Measurements from ENCODE around the gene ABHD17A. TPM values are rescaled to one million over a fixed set of nuclear protein-coding genes. Genes with fewer than 3 reads are reported as not detected.
A peak's percentile ranks its signal among the peaks of the same experiment; 100 is the strongest.

ABHD17A gene
- total RNA-seq, 6 experiments from 2014 or later = 20.4 to 49.5 (median 23.5) TPM

GRCh38 chr19:1929021-1929742, 43.9 kb upstream of the ABHD17A start:
- ATAC-seq (peak; percentile 92 to 96 (median 94)), DNase-seq (peak; percentile 80 to 83 (median 82))
- Histone ChIP-seq H3K4me3 (peak overlapping the region; percentile 13 to 37 (median 33)), H3K9me3 (no peaks in the 10 kb centered on the region), H3K36me3 (peaks cover 0 to 7% (median under 1%) of the 10 kb centered on the region in 4 donors), H3K27ac (peak overlapping the region in 1 of 3 donors; percentile 26), H3K4me1 (peaks cover 0 to 6% (median 0%) of the 10 kb centered on the region in 4 donors), H3K27me3 (no peaks in the 10 kb centered on the region)
- intact Hi-C loops (cut with DNase I) = no loop called here
- TF ChIP-seq POLR2A (IDR thresholded peaks at IDR 0.05) (no peak), CTCF (IDR thresholded peaks at IDR 0.05) (peak; percentile 80 to 92 (median 90))
- 4% methylated on average over 36 of the region's 42 CpGs for WGBS (ENCODE audit: insufficient coverage, low coverage, low lambda C conversion rate, missing lambda C conversion rate)

DNA sequence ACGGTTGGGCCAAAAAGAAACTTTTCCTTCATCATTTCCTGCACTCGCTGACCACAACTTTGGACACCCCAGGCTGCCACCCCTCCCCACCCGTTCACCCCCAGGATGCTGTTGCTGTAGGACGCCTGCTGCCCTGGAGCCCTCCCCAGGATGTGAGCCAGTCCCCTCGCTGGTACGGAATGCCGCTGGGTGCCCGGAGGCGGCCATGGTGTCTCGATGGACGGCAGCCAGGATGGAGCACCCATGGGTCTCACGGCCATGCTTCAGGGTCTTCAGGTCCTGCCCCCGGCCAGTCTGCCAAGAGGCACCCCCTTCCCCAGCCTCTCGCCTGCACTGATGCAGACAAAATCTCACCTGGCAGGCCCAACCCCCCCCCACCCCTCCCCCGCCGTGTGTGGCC, 40.2 kb upstream of the ABHD17A start:
- WGBS (ENCODE audit: insufficient coverage, low coverage, low lambda C conversion rate, missing lambda C conversion rate) = 89% methylated on average over 9 of the region's 16 CpGs
- Histone ChIP-seq H3K27ac (no peak overlapping the region), H3K4me3 (no peak overlapping the region), H3K27me3 (no peaks in the 10 kb centered on the region), H3K36me3 (peaks cover 0 to 19% (median 3%) of the 10 kb centered on the region in 4 donors), H3K4me1 (peaks cover 0 to 6% (median 0%) of the 10 kb centered on the region in 4 donors), H3K9me3 (no peaks in the 10 kb centered on the region)
- DNase-seq = no peak
- no peak for ATAC-seq
- TF ChIP-seq POLR2A (IDR thresholded peaks at IDR 0.05) (no peak), CTCF (IDR thresholded peaks at IDR 0.05) (no peak)
- intact Hi-C loops (cut with DNase I) = no loop called here

- no peak overlapping the region for H3K4me3 ChIP-seq
- no peaks in the 10 kb centered on the region for H3K9me3 ChIP-seq
- H3K27ac ChIP-seq = no peak overlapping the region
- H3K27me3 ChIP-seq = no peaks in the 10 kb centered on the region
- ATAC-seq = no peak
- DNase-seq = no peak
- WGBS (ENCODE audit: insufficient coverage, low coverage, low lambda C conversion rate, missing lambda C conversion rate) = 100% methylated on average over 1 of the region's 35 CpGs
- TF ChIP-seq POLR2A (IDR thresholded peaks at IDR 0.05) = no peak
- TF ChIP-seq CTCF (IDR thresholded peaks at IDR 0.05) = no peak
- intact Hi-C loops (cut with DNase I) = no loop called here
- H3K36me3 ChIP-seq = peaks cover 0 to 28% (median 7%) of the 10 kb centered on the region in 4 donors
- H3K4me1 ChIP-seq = peaks cover 0 to under 1% (median 0%) of the 10 kb centered on the region in 4 donors
These were observed 39.1 kb upstream of the ABHD17A start for GRCh38 chr19:1924320-1924961.

DNA sequence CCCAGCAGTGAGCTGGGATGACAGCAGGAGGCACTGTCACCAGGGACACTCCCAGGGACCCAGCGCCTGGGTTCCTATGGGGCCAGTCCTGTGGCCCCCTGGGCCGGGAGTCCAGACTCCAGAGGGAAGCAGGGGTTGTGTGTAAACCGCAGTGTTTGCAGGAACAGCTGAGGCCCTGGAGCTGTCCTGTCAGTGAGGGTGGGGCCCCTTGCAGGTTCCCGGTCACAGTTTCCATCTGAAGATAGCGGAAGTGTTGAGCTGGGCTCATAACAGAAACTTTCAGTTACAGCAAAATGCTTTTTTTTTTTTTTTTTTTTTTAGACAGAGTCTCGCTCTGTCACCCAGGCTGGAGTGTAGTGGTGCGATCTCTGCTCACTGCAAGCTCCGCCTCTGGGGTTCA, 38.0 kb upstream of the ABHD17A start:
- Histone ChIP-seq H3K27ac (no peak overlapping the region), H3K4me1 (no peaks in the 10 kb centered on the region), H3K36me3 (peaks cover 0 to 35% (median 8%) of the 10 kb centered on the region in 4 donors), H3K9me3 (no peaks in the 10 kb centered on the region), H3K4me3 (no peak overlapping the region), H3K27me3 (no peaks in the 10 kb centered on the region)
- 81% methylated on average over 5 of the region's 8 CpGs for WGBS (ENCODE audit: insufficient coverage, low coverage, low lambda C conversion rate, missing lambda C conversion rate)
- peak; percentile 48 to 80 (median 58) for ATAC-seq
- DNase-seq = peak in 1 of 3 donors; percentile 56
- no peak for TF ChIP-seq POLR2A (IDR thresholded peaks at IDR 0.05)
- TF ChIP-seq CTCF (IDR thresholded peaks at IDR 0.05) = no peak
- intact Hi-C loops (cut with DNase I) = no loop called here
